Stimulated activated CD4-positive, alpha-beta T cell treated with anti-CD3 and anti-CD28 coated beads, Interleukin-4, amount 100 ng/mL, for 24 hours (primary cell): ENCODE data around the gene TIAM1.
A peak's percentile ranks its signal among the peaks of the same experiment; 100 is the strongest.

Experiments
- DNase-seq: peaks from one replicate; pipeline ENCODE4 v3.0.0-alpha.2; 2020

The TIAM1 gene

GRCh38 chr21:31343680-31344480 is at the start of gene TIAM1:
Gene TIAM1, minus strand, starts transcription at chr21:31344261. Its CDS starts 77,289 bp downstream, at chr21:31266972.
- DNase-seq: peak; percentile 53

- DNase-seq: no peak
Measured at GRCh38 chr21:31387560-31388186, 43.6 kb upstream of the TIAM1 start.

- no peak for DNase-seq
Measured at GRCh38 chr21:31386006-31386405, 41.9 kb upstream of the TIAM1 start.

- DNase-seq: no peak
Measured at GRCh38 chr21:31383770-31384169, 39.7 kb upstream of the TIAM1 start.

GRCh38 chr21:31382060-31382459 is 38.0 kb upstream of the TIAM1 start:
- no peak for DNase-seq

GRCh38 chr21:31376301-31376700 is 32.2 kb upstream of the TIAM1 start:
- DNase-seq: no peak

- DNase-seq: no peak
Measured at GRCh38 chr21:31374395-31374794, 30.3 kb upstream of the TIAM1 start.

GRCh38 chr21:31372471-31372765 is 28.4 kb upstream of the TIAM1 start:
- DNase-seq: no peak

- no peak for DNase-seq
Measured at GRCh38 chr21:31371715-31372470, 27.8 kb upstream of the TIAM1 start.

GRCh38 chr21:31370893-31371544 is 27.0 kb upstream of the TIAM1 start:
- no peak for DNase-seq

- DNase-seq: no peak
Measured at GRCh38 chr21:31370281-31370892, 26.3 kb upstream of the TIAM1 start.

GRCh38 chr21:31368361-31368760 is 24.3 kb upstream of the TIAM1 start:
- no peak for DNase-seq

GRCh38 chr21:31367801-31368200 is 23.7 kb upstream of the TIAM1 start:
- DNase-seq: no peak

GRCh38 chr21:31366825-31367224 is 22.8 kb upstream of the TIAM1 start:
- DNase-seq: no peak

GRCh38 chr21:31364253-31364945 is 20.3 kb upstream of the TIAM1 start:
- DNase-seq: no peak

GRCh38 chr21:31363720-31364119 is 19.7 kb upstream of the TIAM1 start:
- no peak for DNase-seq

- no peak for DNase-seq
Measured at GRCh38 chr21:31360717-31361116, 16.7 kb upstream of the TIAM1 start.

GRCh38 chr21:31358158-31358557 is 14.1 kb upstream of the TIAM1 start:
- no peak for DNase-seq

- DNase-seq: no peak
Measured at GRCh38 chr21:31356440-31356839, 12.4 kb upstream of the TIAM1 start.

GRCh38 chr21:31354604-31355443 is 10.8 kb upstream of the TIAM1 start:
- DNase-seq: peak; percentile 87

- DNase-seq: no peak
Measured at GRCh38 chr21:31354122-31354521, 10.1 kb upstream of the TIAM1 start.
